ENCODE measurements around the gene SH2D6.
A peak's percentile ranks its signal among the peaks of the same experiment; 100 is the strongest.

The SH2D6 gene

GRCh38 chr2:85368921-85369320 lies 49.6 kb upstream of the SH2D6 start:
- TF ChIP-seq ZNF280C (tag by site-specific recombination; IDR thresholded peaks at IDR 0.05): no peak
- no peak for TF ChIP-seq ZNF621 (tag by site-specific recombination; IDR thresholded peaks at IDR 0.05)
- no peak for TF ChIP-seq ZNF174 (tag by site-specific recombination; IDR thresholded peaks at IDR 0.05)
- TF ChIP-seq ZBTB20 (tag by site-specific recombination; IDR thresholded peaks at IDR 0.05): no peak
- TF ChIP-seq ZFP37 (tag by site-specific recombination; IDR thresholded peaks at IDR 0.05): no peak
- TF ChIP-seq KLF17 (tag by site-specific recombination; IDR thresholded peaks at IDR 0.05): no peak
- TF ChIP-seq ZNF114 (tag by site-specific recombination; IDR thresholded peaks at IDR 0.05): no peak
- TF ChIP-seq ZNF610 (tag by site-specific recombination; IDR thresholded peaks at IDR 0.05; ENCODE audit: borderline replicate concordance): no peak
- TF ChIP-seq ZNF654 (tag by site-specific recombination; IDR thresholded peaks at IDR 0.05; ENCODE audit: low read depth): no peak
- TF ChIP-seq ZNF561 (tag by site-specific recombination; IDR thresholded peaks at IDR 0.05; ENCODE audit: borderline replicate concordance): no peak
- no peak for TF ChIP-seq BCL11B (tag by site-specific recombination; IDR thresholded peaks at IDR 0.05; ENCODE audit: low read depth)
- no peak for TF ChIP-seq ZNF266 (tag by site-specific recombination; IDR thresholded peaks at IDR 0.05; ENCODE audit: low read depth)
- TF ChIP-seq ZNF10 (tag by site-specific recombination; IDR thresholded peaks at IDR 0.05): no peak
- TF ChIP-seq ZNF239 (tag by site-specific recombination; IDR thresholded peaks at IDR 0.05): no peak
- TF ChIP-seq ZNF544 (tag by site-specific recombination; IDR thresholded peaks at IDR 0.05): no peak
- CTCF ChIA-PET: interaction anchor here (0.6 to 1.5 kb wide), 3 partner anchors 18 to 1398 kb away, joined by 3 to 5 read pairs (median 4); no protein-coding TSS in a partner anchor
- Histone ChIP-seq H3K36me3 (ENCODE audit: control insufficient read depth in 2 of 2, insufficient read depth in 1 of 2, low read length in 2 of 2) (peaks cover 13 to 42% of the 10 kb centered on the region in 2 experiments; a peak in 2 of 3 replicates), H3K4me3 (ENCODE audit: low read depth, low read length) (no peak overlapping the region), H3K9me3 (ENCODE audit: control insufficient read depth, insufficient read depth, low read depth, low read length) (no peaks in the 10 kb centered on the region), H3K4me1 (ENCODE audit: control insufficient read depth, insufficient read depth, low read length) (0 out of 2 replicates have a peak, but pooled peaks cover 3% of the 10 kb centered on the region), H3K27ac (ENCODE audit: extremely low read depth, low read depth, low read length) (no peak overlapping the region)
- POLR2A ChIA-PET: interaction anchor here (0.6 to 2.1 kb wide), 2 partner anchors 10 to 170 kb away, joined by 5 read pairs; partner anchors contain the start of gene MAT2A

GRCh38 chr2:85369500-85369899 lies 49.0 kb upstream of the SH2D6 start:
- ChIA-PET POLR2A (interaction anchor here (0.6 to 2.1 kb wide), 4 partner anchors 12 to 169 kb away, joined by 3 to 5 read pairs (median 3); partner anchors contain the start of genes ELMOD3, MAT2A and RETSAT), CTCF (interaction anchor here (0.7 to 1.5 kb wide), 2 partner anchors 17 to 23 kb away, joined by 4 to 5 read pairs; no protein-coding TSS in a partner anchor)
- no peak overlapping the region for H3K27ac ChIP-seq (ENCODE audit: extremely low read depth, low read depth, low read length)
- TF ChIP-seq BCL11A (tag by site-specific recombination; IDR thresholded peaks at IDR 0.05; ENCODE audit: low read depth): no peak
- TF ChIP-seq ZNF248 (tag by site-specific recombination; IDR thresholded peaks at IDR 0.05): no peak
- 0 out of 2 replicates have a peak, but pooled peaks have one; percentile 39 for TF ChIP-seq FEZF1 (tag by site-specific recombination; IDR thresholded peaks at IDR 0.05)
- no peak for TF ChIP-seq SALL2 (tag by site-specific recombination; IDR thresholded peaks at IDR 0.05; ENCODE audit: borderline replicate concordance)
- no peak for TF ChIP-seq SETDB1 (IDR thresholded peaks at IDR 0.05; ENCODE audit: insufficient read length, low read length)
- no peak for TF ChIP-seq ZNF211 (tag by site-specific recombination; IDR thresholded peaks at IDR 0.05; ENCODE audit: low read depth)
- no peak for TF ChIP-seq ZNF266 (tag by site-specific recombination; IDR thresholded peaks at IDR 0.05; ENCODE audit: low read depth)
- TF ChIP-seq ZBTB21 (tag by site-specific recombination; IDR thresholded peaks at IDR 0.05): no peak
- TF ChIP-seq ZNF10 (tag by site-specific recombination; IDR thresholded peaks at IDR 0.05): no peak
- no peak for TF ChIP-seq SP3 (tag by site-specific recombination; IDR thresholded peaks at IDR 0.05)
- no peak for TF ChIP-seq SCRT2 (tag by site-specific recombination; IDR thresholded peaks at IDR 0.05)
- no peak for TF ChIP-seq ZNF311 (tag by site-specific recombination; IDR thresholded peaks at IDR 0.05; ENCODE audit: borderline replicate concordance)
- TF ChIP-seq ZNF398 (tag by site-specific recombination; IDR thresholded peaks at IDR 0.05): no peak
- peak; percentile 43; the same call in 1 of the 2 replicates for TF ChIP-seq ZNF335 (tag by site-specific recombination; conservative IDR thresholded peaks at IDR 0.05)

More at GRCh38 chr2:85369500-85369899, 49.0 kb upstream of the SH2D6 start:
- Histone ChIP-seq H3K36me3 (ENCODE audit: control insufficient read depth in 2 of 2, insufficient read depth in 1 of 2, low read length in 2 of 2) (peaks cover 8 to 42% of the 10 kb centered on the region in 2 experiments; a peak in 2 of 3 replicates), H3K4me1 (ENCODE audit: control insufficient read depth, insufficient read depth, low read length) (0 out of 2 replicates have a peak, but pooled peaks cover 3% of the 10 kb centered on the region), H3K4me3 (ENCODE audit: low read depth, low read length) (no peak overlapping the region), H3K9me3 (ENCODE audit: control insufficient read depth, insufficient read depth, low read depth, low read length) (no peaks in the 10 kb centered on the region)

Measured in HEK293 (cell line).